ENCODE data around the gene LRP1B. TPM values are rescaled to one million over a fixed set of nuclear protein-coding genes. Genes with fewer than 3 reads are reported as not detected.

Gene LRP1B
- polyA plus RNA-seq, 1 donor from 2014 or later: 12.7 TPM

DNA sequence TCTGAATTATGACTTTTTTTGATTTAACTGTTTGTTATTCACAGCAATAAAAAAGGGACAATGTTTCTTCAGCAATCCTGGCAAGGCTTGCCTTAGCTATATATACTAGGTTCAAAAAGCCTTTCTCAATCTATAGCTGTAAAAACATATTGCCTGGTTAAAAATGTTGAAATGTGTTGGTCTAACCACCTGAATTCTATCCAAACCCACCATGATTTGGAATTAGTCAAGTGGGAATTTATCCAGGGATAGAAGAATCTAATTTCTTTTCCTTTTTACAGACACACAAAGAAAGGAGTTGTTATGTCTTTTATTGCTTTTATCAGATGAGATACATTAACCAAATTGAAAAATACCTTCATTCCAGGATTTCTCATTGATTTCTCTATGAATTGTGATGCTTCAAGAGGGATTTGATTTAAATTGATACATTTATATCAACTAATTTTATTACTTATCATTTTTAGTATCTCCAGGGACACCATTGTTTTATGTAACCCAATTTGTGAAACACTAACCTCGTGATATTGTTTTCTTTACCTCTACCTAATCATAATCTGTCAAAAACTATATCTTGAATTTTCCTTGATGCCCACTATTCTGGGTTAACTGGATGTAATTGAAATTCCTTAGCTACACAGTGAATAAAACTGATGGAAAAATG, 88.1 kb downstream of the LRP1B start:
- no peaks in the 10 kb centered on the region for H3K9me2 ChIP-seq (ENCODE audit: insufficient read depth, low read length)
- no peaks in the 10 kb centered on the region for H3F3A ChIP-seq (ENCODE audit: insufficient read depth, low read length, poor library complexity, severe bottlenecking)
- no peak overlapping the region for H3K9ac ChIP-seq (ENCODE audit: low read length)
- no peak overlapping the region for H3K27ac ChIP-seq (ENCODE audit: low read length)
- H3K4me2 ChIP-seq (ENCODE audit: low read length): no peak overlapping the region
- H2AFZ ChIP-seq (ENCODE audit: low read depth, low read length): no peak overlapping the region
- no peaks in the 10 kb centered on the region for H3K79me2 ChIP-seq (replicated peaks; ENCODE audit: insufficient read depth, low read length)
- TF ChIP-seq RAD21 (conservative IDR thresholded peaks at IDR 0.05) (no peak), MXI1 (conservative IDR thresholded peaks at IDR 0.05; ENCODE audit: poor library complexity, severe bottlenecking) (no peak)
- TF ChIP-seq, protein P1, sequence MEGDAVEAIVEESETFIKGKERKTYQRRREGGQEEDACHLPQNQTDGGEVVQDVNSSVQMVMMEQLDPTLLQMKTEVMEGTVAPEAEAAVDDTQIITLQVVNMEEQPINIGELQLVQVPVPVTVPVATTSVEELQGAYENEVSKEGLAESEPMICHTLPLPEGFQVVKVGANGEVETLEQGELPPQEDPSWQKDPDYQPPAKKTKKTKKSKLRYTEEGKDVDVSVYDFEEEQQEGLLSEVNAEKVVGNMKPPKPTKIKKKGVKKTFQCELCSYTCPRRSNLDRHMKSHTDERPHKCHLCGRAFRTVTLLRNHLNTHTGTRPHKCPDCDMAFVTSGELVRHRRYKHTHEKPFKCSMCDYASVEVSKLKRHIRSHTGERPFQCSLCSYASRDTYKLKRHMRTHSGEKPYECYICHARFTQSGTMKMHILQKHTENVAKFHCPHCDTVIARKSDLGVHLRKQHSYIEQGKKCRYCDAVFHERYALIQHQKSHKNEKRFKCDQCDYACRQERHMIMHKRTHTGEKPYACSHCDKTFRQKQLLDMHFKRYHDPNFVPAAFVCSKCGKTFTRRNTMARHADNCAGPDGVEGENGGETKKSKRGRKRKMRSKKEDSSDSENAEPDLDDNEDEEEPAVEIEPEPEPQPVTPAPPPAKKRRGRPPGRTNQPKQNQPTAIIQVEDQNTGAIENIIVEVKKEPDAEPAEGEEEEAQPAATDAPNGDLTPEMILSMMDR (IDR thresholded peaks at IDR 0.05; ENCODE audit: poor library complexity, severe bottlenecking): no peak
- no peak overlapping the region for H3K4me3 ChIP-seq (ENCODE audit: low read length)
- no peaks in the 10 kb centered on the region for H3K36me3 ChIP-seq (ENCODE audit: insufficient read depth, low read length)
- H4K20me1 ChIP-seq (ENCODE audit: insufficient read depth): no peaks in the 10 kb centered on the region
- H3K9me3 ChIP-seq (ENCODE audit: low read length): no peaks in the 10 kb centered on the region
- no peaks in the 10 kb centered on the region for H3K27me3 ChIP-seq (ENCODE audit: insufficient read depth, low read depth, low read length)

DNA sequence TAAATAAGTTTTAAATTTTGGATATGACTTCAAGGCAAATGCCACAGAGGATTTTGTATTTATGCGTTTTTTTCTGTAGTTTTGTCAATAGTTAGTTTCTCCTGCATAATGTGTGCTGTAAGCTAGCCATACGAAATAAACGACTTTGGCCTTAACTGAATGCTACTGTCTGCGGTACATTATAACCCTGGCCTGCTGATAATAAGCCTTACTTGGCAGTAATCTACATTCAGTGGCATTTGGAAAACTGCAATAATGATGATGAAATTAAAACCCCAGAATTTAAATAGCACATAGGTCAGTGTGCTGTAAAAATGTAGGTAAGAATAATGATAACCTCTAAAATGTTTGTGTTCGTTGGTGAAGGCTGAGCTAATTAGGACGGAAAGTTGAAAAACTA, 88.8 kb downstream of the LRP1B start:
- Histone ChIP-seq H2AFZ (ENCODE audit: low read depth, low read length) (no peak overlapping the region), H4K20me1 (ENCODE audit: insufficient read depth) (no peaks in the 10 kb centered on the region), H3K36me3 (ENCODE audit: insufficient read depth, low read length) (no peaks in the 10 kb centered on the region), H3K79me2 (replicated peaks; ENCODE audit: insufficient read depth, low read length) (no peaks in the 10 kb centered on the region), H3F3A (ENCODE audit: insufficient read depth, low read length, poor library complexity, severe bottlenecking) (no peaks in the 10 kb centered on the region), H3K4me2 (ENCODE audit: low read length) (no peak overlapping the region), H3K27ac (ENCODE audit: low read length) (no peak overlapping the region), H3K9me3 (ENCODE audit: low read length) (no peaks in the 10 kb centered on the region), H3K4me3 (ENCODE audit: low read length) (no peak overlapping the region), H3K9me2 (ENCODE audit: insufficient read depth, low read length) (no peaks in the 10 kb centered on the region), H3K9ac (ENCODE audit: low read length) (no peak overlapping the region), H3K27me3 (ENCODE audit: insufficient read depth, low read depth, low read length) (no peaks in the 10 kb centered on the region)
- TF ChIP-seq POLR2AphosphoS5 (IDR thresholded peaks at IDR 0.05): no peak
- TF ChIP-seq, protein P1 (IDR thresholded peaks at IDR 0.05; ENCODE audit: poor library complexity, severe bottlenecking): no peak
- TF ChIP-seq MXI1 (conservative IDR thresholded peaks at IDR 0.05; ENCODE audit: poor library complexity, severe bottlenecking): no peak

DNA sequence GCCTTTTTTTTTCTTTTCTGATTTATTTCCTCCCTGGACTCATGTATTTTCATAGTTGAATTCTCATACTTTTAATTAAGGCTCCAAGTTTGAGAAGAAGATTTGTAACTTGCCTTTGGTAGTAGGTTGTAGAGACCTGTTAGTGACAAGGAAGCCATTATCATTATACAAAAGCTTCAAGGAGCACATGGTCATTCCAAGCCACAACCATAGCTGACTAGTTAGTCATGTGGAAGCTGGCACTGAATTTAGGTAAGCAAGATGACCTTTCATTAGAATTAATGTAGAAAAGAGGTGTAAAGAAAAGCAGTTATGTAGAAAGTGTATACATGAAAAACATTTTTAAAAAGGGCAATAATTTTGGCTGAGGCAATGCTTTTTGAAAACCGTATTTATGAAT, 89.7 kb downstream of the LRP1B start:
- Histone ChIP-seq H4K20me1 (ENCODE audit: insufficient read depth) (no peaks in the 10 kb centered on the region), H3F3A (ENCODE audit: insufficient read depth, low read length, poor library complexity, severe bottlenecking) (no peaks in the 10 kb centered on the region), H3K27ac (ENCODE audit: low read length) (no peak overlapping the region), H3K36me3 (ENCODE audit: insufficient read depth, low read length) (no peaks in the 10 kb centered on the region), H3K9ac (ENCODE audit: low read length) (no peak overlapping the region), H2AFZ (ENCODE audit: low read depth, low read length) (no peak overlapping the region), H3K4me2 (ENCODE audit: low read length) (no peak overlapping the region), H3K79me2 (replicated peaks; ENCODE audit: insufficient read depth, low read length) (no peaks in the 10 kb centered on the region), H3K27me3 (ENCODE audit: insufficient read depth, low read depth, low read length) (no peaks in the 10 kb centered on the region), H3K4me3 (ENCODE audit: low read length) (no peak overlapping the region), H3K9me3 (ENCODE audit: low read length) (no peaks in the 10 kb centered on the region), H3K9me2 (ENCODE audit: insufficient read depth, low read length) (no peaks in the 10 kb centered on the region)
- TF ChIP-seq, protein P2, sequence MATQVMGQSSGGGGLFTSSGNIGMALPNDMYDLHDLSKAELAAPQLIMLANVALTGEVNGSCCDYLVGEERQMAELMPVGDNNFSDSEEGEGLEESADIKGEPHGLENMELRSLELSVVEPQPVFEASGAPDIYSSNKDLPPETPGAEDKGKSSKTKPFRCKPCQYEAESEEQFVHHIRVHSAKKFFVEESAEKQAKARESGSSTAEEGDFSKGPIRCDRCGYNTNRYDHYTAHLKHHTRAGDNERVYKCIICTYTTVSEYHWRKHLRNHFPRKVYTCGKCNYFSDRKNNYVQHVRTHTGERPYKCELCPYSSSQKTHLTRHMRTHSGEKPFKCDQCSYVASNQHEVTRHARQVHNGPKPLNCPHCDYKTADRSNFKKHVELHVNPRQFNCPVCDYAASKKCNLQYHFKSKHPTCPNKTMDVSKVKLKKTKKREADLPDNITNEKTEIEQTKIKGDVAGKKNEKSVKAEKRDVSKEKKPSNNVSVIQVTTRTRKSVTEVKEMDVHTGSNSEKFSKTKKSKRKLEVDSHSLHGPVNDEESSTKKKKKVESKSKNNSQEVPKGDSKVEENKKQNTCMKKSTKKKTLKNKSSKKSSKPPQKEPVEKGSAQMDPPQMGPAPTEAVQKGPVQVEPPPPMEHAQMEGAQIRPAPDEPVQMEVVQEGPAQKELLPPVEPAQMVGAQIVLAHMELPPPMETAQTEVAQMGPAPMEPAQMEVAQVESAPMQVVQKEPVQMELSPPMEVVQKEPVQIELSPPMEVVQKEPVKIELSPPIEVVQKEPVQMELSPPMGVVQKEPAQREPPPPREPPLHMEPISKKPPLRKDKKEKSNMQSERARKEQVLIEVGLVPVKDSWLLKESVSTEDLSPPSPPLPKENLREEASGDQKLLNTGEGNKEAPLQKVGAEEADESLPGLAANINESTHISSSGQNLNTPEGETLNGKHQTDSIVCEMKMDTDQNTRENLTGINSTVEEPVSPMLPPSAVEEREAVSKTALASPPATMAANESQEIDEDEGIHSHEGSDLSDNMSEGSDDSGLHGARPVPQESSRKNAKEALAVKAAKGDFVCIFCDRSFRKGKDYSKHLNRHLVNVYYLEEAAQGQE (IDR thresholded peaks at IDR 0.05; ENCODE audit: borderline replicate concordance): no peak
- TF ChIP-seq, protein P1 (IDR thresholded peaks at IDR 0.05; ENCODE audit: poor library complexity, severe bottlenecking): no peak
- no peak for TF ChIP-seq EP300 (conservative IDR thresholded peaks at IDR 0.05; ENCODE audit: poor library complexity, severe bottlenecking)
- no peak for TF ChIP-seq POLR2AphosphoS5 (IDR thresholded peaks at IDR 0.05)
- TF ChIP-seq MXI1 (conservative IDR thresholded peaks at IDR 0.05; ENCODE audit: poor library complexity, severe bottlenecking): no peak
- TF ChIP-seq RAD21 (conservative IDR thresholded peaks at IDR 0.05): no peak
- TF ChIP-seq TAF1 (IDR thresholded peaks at IDR 0.05; ENCODE audit: low read depth): no peak
- no peak for TF ChIP-seq SMC3 (conservative IDR thresholded peaks at IDR 0.05; ENCODE audit: poor library complexity)
- TF ChIP-seq EZH2 (IDR thresholded peaks at IDR 0.05; ENCODE audit: borderline replicate concordance, insufficient read depth, low read length, poor library complexity, severe bottlenecking): no peak

Measured in neural cell (in vitro differentiated cells).